Right cardiac atrium (tissue), 5 donors: ENCODE measurements around the gene RRBP1. TPM values are rescaled to one million over a fixed set of nuclear protein-coding genes. Genes with fewer than 3 reads are reported as not detected.

ENCODE experiments used
- ATAC-seq, 2 donors: fragments of 200-7000 bp; cut with Tn5 transposase; one replicate each; pipeline versions ENCODE4 v1.8.0 to v1.9.1; 2020; ENCODE audit warnings: moderate library complexity in 2 of 2, mild to moderate bottlenecking in 1 of 2
- DNase-seq, 3 donors: peaks; one replicate each; pipeline ENCODE4 v3.0.0-alpha.2; 2020
- H3K27ac ChIP-seq: one replicate; pipeline ENCODE4 v1.5.1; 2013; ENCODE audit warnings: mild to moderate bottlenecking, low read length, control low read depth, moderate library complexity
- H3K27me3 ChIP-seq: one replicate; pipeline ENCODE4 v1.6.1; 2013; ENCODE audit not compliant: control insufficient read depth, insufficient read depth
- H3K4me1 ChIP-seq: one replicate; pipeline ENCODE4 v1.6.1; 2013; ENCODE audit warnings: low read length; ENCODE audit not compliant: control insufficient read depth, insufficient read depth
- H3K4me3 ChIP-seq: one replicate; pipeline ENCODE4 v1.5.1; 2013; ENCODE audit warnings: low read length, control low read depth
- H3K9me3 ChIP-seq: one replicate; pipeline ENCODE4 v1.6.1; 2013; ENCODE audit warnings: low read length; ENCODE audit not compliant: control insufficient read depth
- WGBS: extraction: QIAGEN DNeasy Blood & Tissue Kit; methylation state at CpG from one replicate; pipeline ENCODE4 v1.1.7; 2013; 5-methylcytosine and 5-hydroxymethylcytosine counted together
- intact Hi-C, 4 donors: fragments of 100-400 bp; cut with DNase I; formaldehyde crosslinking; loops; one replicate each; pipeline versions ENCODE4 v1.11.0 to v1.14.0; 2022 to 2023
- polyA plus RNA-seq: library from polyadenylated mRNA; stranded (reverse); fragments of 200-250 nt; gene quantifications from one replicate; pipeline ENCODE4 v1.2.3, GENCODE V29; 2013
- total RNA-seq, 4 donors: library from RNA; stranded (reverse); fragmentation: NEBNext Ultra II Directional; extraction: Animal tissue kit (Norgen Biotek cat#: 25700); gene quantifications; one replicate each; pipeline ENCODE4 v1.2.1, GENCODE V29; 2021
- donor health status: healthy with polysubstance abuse.
- donor health status: DM: no; HTN: yes; CAD: no.
- donor health status: DM: no; HTN: no; CAD: no.
- donor health status: DM: no; HTN: yes; CAD: no; lungs with severe emphysema.
- donor health status: DM: yes; HTN: yes; CAD: no.

Gene RRBP1
- total and polyA plus RNA-seq, 5 donors: 38.2 to 120 (median 55.6) TPM

GRCh38 chr20:17608701-17609497 is 73.1 kb downstream of the RRBP1 start:
- no peak for ATAC-seq
- peaks cover 2% of the 10 kb centered on the region for H3K4me1 ChIP-seq
- no peaks in the 10 kb centered on the region for H3K9me3 ChIP-seq
- intact Hi-C loops: no loop called here
- no peaks in the 10 kb centered on the region for H3K27me3 ChIP-seq
- WGBS: 78% methylated on average over 3 of the region's 3 CpGs
- no peak overlapping the region for H3K27ac ChIP-seq
- no peak overlapping the region for H3K4me3 ChIP-seq
- no peak for DNase-seq

GRCh38 chr20:17606001-17606400 is 76.0 kb downstream of the RRBP1 start:
- no peak overlapping the region for H3K27ac ChIP-seq
- intact Hi-C loops: no loop called here
- ATAC-seq (no peak), DNase-seq (no peak)
- 76% methylated on average over 2 of the region's 2 CpGs for WGBS
- no peak overlapping the region for H3K4me3 ChIP-seq
- no peaks in the 10 kb centered on the region for H3K4me1 ChIP-seq
- H3K9me3 ChIP-seq: no peaks in the 10 kb centered on the region
- H3K27me3 ChIP-seq: no peaks in the 10 kb centered on the region

- intact Hi-C loops: no loop called here
- H3K9me3 ChIP-seq: no peaks in the 10 kb centered on the region
- no peaks in the 10 kb centered on the region for H3K4me1 ChIP-seq
- ATAC-seq: no peak
- H3K27ac ChIP-seq: no peak overlapping the region
- no peaks in the 10 kb centered on the region for H3K27me3 ChIP-seq
- H3K4me3 ChIP-seq: no peak overlapping the region
- WGBS: 73% methylated on average over 5 of the region's 5 CpGs
- DNase-seq: no peak
Measured at GRCh38 chr20:17605131-17605660, 76.8 kb downstream of the RRBP1 start.

- 98% methylated on average over 4 of the region's 4 CpGs for WGBS
Measured at GRCh38 chr20:17602493-17602892, 79.5 kb downstream of the RRBP1 start.

GRCh38 chr20:17601957-17602356 is 80.1 kb downstream of the RRBP1 start:
- H3K4me3 ChIP-seq: no peak overlapping the region
- no peak overlapping the region for H3K27ac ChIP-seq
- H3K9me3 ChIP-seq: no peaks in the 10 kb centered on the region
- WGBS: 70% methylated on average over 4 of the region's 4 CpGs
- DNase-seq (no peak), ATAC-seq (no peak)
- peaks cover 5% of the 10 kb centered on the region for H3K4me1 ChIP-seq
- intact Hi-C loops: no loop called here
- H3K27me3 ChIP-seq: no peaks in the 10 kb centered on the region

More at GRCh38 chr20:17602493-17602892, 79.5 kb downstream of the RRBP1 start:
- intact Hi-C loops: no loop called here
- ATAC-seq (no peak), DNase-seq (no peak)
- Histone ChIP-seq H3K4me1 (peaks cover 5% of the 10 kb centered on the region), H3K9me3 (no peaks in the 10 kb centered on the region), H3K27ac (no peak overlapping the region), H3K27me3 (no peaks in the 10 kb centered on the region), H3K4me3 (no peak overlapping the region)

GRCh38 chr20:17598013-17598550 is 84.0 kb downstream of the RRBP1 start:
- 96% methylated on average over 1 of the region's 1 CpG for WGBS
- intact Hi-C loops: no loop called here
- Histone ChIP-seq H3K4me3 (no peak overlapping the region), H3K27me3 (no peaks in the 10 kb centered on the region), H3K9me3 (no peaks in the 10 kb centered on the region), H3K27ac (no peak overlapping the region), H3K4me1 (peaks cover 16% of the 10 kb centered on the region)
- DNase-seq (no peak), ATAC-seq (no peak)

GRCh38 chr20:17595856-17596255 is 86.2 kb downstream of the RRBP1 start:
- intact Hi-C loops: no loop called here
- H3K9me3 ChIP-seq: no peaks in the 10 kb centered on the region
- no peak overlapping the region for H3K27ac ChIP-seq
- 65% methylated on average over 2 of the region's 2 CpGs for WGBS
- ATAC-seq: no peak
- H3K4me1 ChIP-seq: peaks cover 18% of the 10 kb centered on the region
- no peak overlapping the region for H3K4me3 ChIP-seq
- no peaks in the 10 kb centered on the region for H3K27me3 ChIP-seq
- no peak for DNase-seq

- H3K4me1 ChIP-seq: peaks cover 18% of the 10 kb centered on the region
- ATAC-seq (peak; percentile 61 to 62), DNase-seq (peak in 1 of 3 donors; percentile 57)
- intact Hi-C loops: no loop called here
- H3K9me3 ChIP-seq: no peaks in the 10 kb centered on the region
- H3K4me3 ChIP-seq: no peak overlapping the region
- H3K27ac ChIP-seq: peak overlapping the region; percentile 13
- no peaks in the 10 kb centered on the region for H3K27me3 ChIP-seq
Measured at GRCh38 chr20:17594443-17594842, 87.6 kb downstream of the RRBP1 start.

- Histone ChIP-seq H3K27ac (peak overlapping the region; percentile 49), H3K4me1 (peaks cover 15% of the 10 kb centered on the region)
Measured at GRCh38 chr20:17593902-17594301, 88.1 kb downstream of the RRBP1 start.

GRCh38 chr20:17590245-17590644 is 91.8 kb downstream of the RRBP1 start:
- intact Hi-C loops: no loop called here
- no peaks in the 10 kb centered on the region for H3K9me3 ChIP-seq
- peak in 1 of 2 donors; percentile 31 for ATAC-seq
- no peak overlapping the region for H3K4me3 ChIP-seq
- peaks cover 19% of the 10 kb centered on the region for H3K4me1 ChIP-seq
- no peak for DNase-seq
- H3K27ac ChIP-seq: no peak overlapping the region
- WGBS: 28% methylated on average over 1 of the region's 1 CpG
- H3K27me3 ChIP-seq: no peaks in the 10 kb centered on the region

More at GRCh38 chr20:17593902-17594301, 88.1 kb downstream of the RRBP1 start:
- intact Hi-C loops: no loop called here
- DNase-seq: no peak
- 83% methylated on average over 4 of the region's 4 CpGs for WGBS
- Histone ChIP-seq H3K9me3 (no peaks in the 10 kb centered on the region), H3K27me3 (no peaks in the 10 kb centered on the region), H3K4me3 (no peak overlapping the region)
- ATAC-seq: no peak

GRCh38 chr20:17589161-17589834 is 92.7 kb downstream of the RRBP1 start:
- Histone ChIP-seq H3K27me3 (no peaks in the 10 kb centered on the region), H3K4me3 (no peak overlapping the region), H3K4me1 (peaks cover 12% of the 10 kb centered on the region), H3K9me3 (no peaks in the 10 kb centered on the region), H3K27ac (peak overlapping the region; percentile 58)
- peak; percentile 30 for ATAC-seq
- DNase-seq: peak in 2 of 3 donors; percentile 39 to 56
- intact Hi-C loops: no loop called here
- 61% methylated on average over 8 of the region's 8 CpGs for whole genome bisulfite sequencing
